HG03066 (cell line): ENCODE data around the gene ATP5ME.
"Not testable (repeated sequence)": the region's sequence is repeated elsewhere in the genome, so short reads cannot be mapped to it uniquely, and the experiment has no call there.

Experiments used
- ATAC-seq: cut with Tn5 transposase; IDR thresholded peaks from one replicate; pipeline ENCODE4 v1.9.1; 2021; ENCODE audit warnings: low read depth; ENCODE audit not compliant: unreplicated experiment

Gene ATP5ME

DNA sequence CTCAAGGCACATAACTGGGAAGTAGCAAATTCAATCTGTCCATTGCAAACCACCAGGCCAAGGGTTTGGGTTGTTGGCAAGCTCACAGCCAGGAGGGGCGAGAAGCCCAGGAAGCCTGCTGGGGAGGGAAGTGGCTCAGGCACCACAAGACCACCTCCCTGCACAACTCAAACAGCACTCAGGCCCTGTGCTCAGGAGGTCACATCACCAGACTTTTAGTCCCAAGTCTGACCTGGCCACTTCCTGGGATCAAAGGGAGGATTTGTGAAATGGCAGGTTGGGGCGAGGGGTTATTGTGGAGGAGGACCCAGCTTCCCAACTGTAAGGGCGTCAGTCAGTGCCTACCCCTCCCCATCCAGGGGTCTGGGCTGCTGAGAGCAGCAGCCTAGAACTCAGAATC is 2.3 kb downstream of the ATP5ME start:
- ATAC-seq = no peak

GRCh38 chr4:669806-670559 is 4.1 kb downstream of the ATP5ME start:
- not testable (repeated sequence) for ATAC-seq

- not testable (repeated sequence) for ATAC-seq
Observed at GRCh38 chr4:668219-668618, 5.9 kb downstream of the ATP5ME start.

GRCh38 chr4:667545-667925 is 6.5 kb downstream of the ATP5ME start:
- no peak for ATAC-seq

DNA sequence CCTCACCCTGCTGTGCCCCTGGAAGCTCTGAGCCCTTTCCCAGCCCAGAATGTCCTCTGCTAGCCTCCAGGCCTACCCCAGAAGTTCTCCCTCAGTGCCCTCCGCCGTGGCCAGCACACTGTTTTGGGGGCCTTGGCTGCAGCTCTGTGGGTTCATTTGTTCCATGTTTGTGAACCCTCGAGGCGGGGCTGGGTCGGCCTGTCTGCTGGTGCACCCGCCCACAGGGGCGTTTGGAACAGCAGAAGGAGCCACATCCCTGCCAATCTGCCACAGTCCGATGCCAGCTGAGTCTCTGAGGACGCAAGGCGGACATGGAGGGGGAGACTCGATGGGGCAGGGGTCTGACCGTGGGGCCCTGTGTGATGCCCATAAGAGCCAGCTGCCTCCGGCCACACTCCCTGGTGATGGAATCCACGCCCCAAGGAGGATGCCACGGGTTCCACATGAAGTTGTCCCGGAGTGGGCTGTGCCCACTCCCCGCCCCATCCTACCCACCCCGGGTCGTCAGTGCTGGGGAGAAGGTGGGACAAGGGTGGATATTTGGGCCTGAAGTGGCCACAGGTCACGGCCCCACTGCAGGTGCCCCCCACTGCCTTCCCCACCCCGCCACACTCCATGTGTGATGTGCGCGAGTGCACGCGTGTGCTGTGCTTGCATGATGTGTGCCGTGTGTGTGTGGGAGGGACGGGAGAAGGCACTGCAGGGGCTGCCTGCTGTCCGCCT is 7.1 kb downstream of the ATP5ME start:
- ATAC-seq = no peak

DNA sequence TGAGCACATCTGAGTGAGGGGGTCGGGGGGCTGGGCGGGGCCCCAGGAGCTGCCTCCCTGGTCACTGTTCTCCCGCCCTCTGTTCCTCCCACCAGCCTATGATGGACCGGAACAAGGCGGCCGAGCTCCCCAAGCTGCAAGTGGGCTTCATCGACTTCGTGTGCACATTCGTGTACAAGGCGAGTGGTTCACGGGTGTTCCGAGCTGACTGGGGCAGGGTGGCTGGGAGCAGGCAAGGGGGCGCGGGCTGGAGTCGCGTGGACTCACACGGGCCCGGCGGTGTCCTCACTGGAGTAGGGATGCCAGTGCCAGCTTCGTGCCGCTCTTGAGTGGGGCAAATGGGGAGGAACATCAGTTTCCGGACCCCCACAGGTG is 7.7 kb downstream of the ATP5ME start:
- ATAC-seq = no peak

GRCh38 chr4:665751-666435 is 8.2 kb downstream of the ATP5ME start:
- no peak for ATAC-seq

DNA sequence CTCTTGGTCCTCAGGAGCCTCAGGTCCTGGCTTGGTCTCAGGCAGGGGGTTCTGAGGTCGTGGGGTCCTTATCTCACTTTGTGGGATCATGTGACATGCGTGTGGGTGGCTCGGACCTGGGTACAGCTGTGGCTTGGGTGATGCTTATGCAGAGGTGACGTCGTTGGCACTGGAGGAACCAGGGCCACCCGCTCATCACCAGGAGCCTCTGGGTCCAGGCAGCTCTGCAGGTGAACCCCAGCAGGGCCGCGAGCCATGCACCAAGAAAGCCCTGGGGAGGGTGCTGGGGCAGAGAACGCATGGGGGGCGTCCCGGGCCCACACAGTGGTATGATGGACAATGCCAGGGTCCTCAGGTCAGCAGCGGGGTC is 8.7 kb downstream of the ATP5ME start:
- ATAC-seq = no peak

DNA sequence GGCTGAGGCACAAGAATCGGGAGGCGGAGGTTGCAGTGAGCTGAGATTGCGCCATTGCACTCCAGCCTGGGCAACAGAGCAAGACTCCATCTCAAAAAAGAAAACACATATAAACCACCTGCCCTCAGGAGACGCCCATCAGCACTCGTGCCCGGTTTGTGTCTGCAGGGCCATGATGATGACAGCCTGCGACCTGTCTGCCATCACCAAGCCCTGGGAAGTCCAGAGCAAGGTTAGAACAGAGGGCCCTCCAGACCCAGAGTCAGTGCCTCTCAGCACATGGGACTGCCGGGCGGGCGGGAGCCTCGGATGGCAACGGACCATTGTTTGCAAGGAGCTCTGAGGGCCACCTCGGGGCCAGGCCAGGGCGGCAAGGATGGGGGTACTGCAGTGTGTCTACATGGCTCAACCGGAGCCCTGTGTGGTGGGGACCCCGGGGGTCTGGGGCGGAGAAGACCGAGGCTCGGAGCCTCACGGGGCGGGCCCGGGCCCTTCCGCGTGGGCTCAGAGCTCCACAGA is 9.3 kb downstream of the ATP5ME start:
- no peak for ATAC-seq

GRCh38 chr4:663438-664428 is 10.3 kb downstream of the ATP5ME start:
- peak; percentile 58 for ATAC-seq

DNA sequence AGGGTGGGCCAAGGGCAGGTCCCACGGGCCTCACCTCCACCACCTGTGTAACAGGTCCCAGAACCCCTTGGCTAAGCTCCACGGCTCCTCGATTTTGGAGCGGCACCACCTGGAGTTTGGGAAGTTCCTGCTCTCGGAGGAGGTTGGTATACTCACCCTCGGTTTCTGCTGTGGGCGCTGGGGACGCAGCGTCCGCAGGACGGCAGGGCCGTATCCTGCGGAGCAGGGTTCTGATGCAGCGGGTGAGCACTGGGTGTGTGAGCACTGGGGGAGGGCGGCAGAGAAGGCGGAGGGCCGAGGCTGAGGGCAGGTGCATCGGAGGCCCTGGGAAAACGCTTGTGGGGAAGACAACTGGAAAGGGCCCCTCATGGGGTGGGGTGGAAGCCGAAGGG is 11.0 kb downstream of the ATP5ME start:
- ATAC-seq = no peak

GRCh38 chr4:661881-662761 is 12.0 kb downstream of the ATP5ME start:
- ATAC-seq = no peak

DNA sequence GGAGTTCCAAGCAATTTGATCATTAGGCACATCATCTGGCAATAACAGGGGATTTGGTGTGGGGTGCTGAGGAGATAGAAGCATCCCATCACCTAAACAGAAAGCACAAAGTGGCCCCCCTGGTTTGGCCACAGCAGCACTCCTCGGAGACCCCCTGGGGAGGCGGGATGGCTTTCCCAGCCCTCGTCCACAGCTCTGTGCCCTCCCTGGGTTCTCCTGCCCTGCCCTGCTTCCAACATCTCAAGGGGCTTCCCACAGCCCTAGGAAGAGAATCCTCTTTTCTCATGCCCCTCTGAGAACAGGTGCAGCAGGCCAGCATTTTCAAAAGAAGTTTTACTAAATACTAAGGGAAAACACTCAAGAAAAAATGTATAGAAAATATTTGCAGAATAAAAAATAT is 12.8 kb downstream of the ATP5ME start:
- no peak for ATAC-seq

- ATAC-seq = no peak
Observed at GRCh38 chr4:660401-660800, 13.7 kb downstream of the ATP5ME start.

DNA sequence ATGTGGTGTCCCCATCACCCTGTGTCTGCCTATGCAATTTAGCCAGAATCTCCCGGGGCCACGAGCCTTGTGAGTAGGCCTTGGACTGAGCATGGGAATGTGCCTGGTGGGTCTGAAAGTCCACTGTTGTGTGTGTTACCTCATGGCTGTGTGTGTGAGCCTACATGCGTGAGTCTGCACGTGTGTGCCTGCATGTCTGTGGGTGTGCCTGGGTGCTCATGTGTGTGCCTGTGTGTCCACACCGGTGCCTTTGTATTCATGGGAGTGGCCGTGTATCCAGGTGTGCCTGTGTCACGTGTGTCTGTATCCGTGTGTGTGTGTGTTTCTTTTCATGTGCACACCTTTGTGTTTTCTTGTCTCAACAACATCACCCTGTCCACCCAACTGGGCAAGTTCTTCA is 14.2 kb downstream of the ATP5ME start:
- ATAC-seq = no peak

DNA sequence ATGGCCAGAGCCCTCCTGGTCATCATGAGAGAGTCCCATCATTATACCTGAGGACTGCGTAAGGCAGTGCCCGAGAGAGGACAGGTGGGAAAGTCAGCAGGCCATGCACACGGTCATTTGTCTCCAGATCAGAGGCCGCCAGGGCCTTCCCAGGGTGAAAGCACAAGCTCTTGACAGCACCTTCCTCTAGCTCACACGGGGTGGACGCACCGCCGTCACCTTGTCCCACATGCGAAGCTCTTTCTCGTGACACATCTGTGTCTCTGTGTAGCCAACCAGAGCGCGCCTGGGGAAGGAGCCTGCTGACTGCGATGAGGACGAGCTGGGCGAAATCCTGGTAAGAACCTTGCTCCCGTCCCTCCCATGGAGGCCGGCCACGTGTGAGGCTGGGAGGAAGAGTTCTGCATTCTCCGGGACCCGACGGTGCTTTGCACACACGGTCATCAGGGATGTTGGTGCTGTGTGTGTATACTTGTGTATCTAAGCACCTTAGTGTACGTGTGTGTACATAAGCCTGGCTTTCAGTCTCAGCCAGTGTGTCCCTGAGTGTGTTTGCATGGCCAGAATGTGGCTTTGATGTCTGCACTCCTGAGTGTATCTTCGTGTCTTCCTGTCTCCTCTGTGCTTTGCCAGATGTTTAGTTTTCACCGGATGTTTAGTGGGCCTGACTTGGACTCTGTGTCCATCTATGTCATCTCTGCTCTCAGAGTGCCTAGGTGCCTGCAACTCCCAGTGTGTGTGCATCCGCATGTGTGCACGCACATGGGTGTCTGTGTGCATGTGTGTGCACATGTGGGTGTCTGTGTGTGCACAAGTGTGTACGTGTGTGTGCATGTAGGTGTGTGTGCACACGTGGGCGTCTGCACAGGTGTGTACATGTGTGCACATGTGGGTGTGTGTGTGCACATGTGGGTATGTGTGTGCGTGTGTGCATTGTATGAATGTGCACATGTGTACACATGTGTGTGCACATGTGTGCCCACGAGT is 15.1 kb downstream of the ATP5ME start:
- ATAC-seq = no peak

DNA sequence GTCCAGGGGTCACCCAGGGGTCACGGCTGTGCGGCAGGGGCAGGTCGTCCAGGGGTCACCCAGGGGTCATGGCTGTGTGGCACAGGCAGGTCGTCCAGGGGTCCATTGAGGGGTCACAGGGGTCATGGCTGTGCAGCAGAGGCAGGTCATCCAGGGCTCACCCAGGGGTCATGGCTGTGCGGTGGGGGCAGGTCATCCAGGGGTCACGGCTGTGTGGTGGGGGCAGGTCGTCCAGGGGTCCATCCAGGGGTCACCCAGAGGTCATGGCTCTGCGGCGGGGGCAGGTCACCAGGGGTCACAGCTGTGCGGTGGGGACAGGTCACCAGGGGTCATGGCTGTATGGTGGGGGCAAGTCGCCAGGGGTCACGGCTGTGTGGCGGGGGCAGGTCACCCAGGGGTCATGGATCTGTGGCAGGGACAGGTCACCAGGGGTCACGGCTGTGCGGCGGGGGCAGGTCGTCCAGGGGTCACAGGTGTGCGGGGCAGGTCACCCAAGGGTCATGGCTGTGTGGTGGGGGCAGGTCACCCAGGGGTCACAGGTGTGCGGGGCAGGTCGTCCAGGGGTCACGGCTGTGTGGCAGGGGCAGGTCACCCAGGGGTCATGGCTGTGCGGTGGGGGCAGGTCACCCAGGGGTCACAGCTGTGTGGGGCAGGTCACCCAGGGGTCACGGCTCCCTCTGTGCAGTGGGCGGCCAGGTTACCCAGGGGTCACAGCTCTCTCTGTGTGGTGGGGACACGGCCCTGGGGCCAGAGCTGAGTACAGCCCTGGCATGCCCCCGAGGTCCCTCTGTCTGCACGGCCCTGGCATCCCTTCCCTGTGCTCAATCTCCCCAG is 16.0 kb downstream of the ATP5ME start:
- no peak for ATAC-seq
